ENCODE results near the gene GOLGA8B. TPM values are rescaled to one million over a fixed set of nuclear protein-coding genes. Genes with fewer than 3 reads are reported as not detected.
A peak's percentile ranks its signal among the peaks of the same experiment; 100 is the strongest.
"Not testable (repeated sequence)": the region's sequence is repeated elsewhere in the genome, so short reads cannot be mapped to it uniquely, and the experiment has no call there.

Gene GOLGA8B
- polyA plus RNA-seq, 2 donors: 22.8 to 58.1 TPM

DNA sequence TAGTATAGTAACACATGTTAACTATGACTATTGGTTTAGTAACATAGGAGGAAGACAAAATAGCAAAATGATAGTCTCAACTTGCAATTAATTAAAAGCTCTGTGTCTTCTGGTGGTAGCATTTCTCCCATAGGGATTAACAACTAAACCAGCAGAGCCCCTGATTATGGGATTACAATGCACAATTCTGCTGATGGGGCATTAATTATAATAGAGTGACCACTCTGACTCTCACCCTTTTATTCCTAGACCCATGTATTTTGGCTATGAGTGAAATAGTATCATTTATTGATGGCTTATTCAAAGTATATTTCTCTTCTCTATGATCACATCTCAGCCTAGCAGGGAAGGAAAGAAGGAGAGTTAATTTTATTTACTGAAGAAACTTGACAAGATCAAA, 17.5 kb upstream of the GOLGA8B start:
- no peaks in the 10 kb centered on the region for H3K4me1 ChIP-seq (ENCODE audit: control insufficient read depth in 2 of 2, insufficient read depth in 2 of 2, low read length in 1 of 2)
- no peak overlapping the region for H3K4me3 ChIP-seq (ENCODE audit: low read depth in 1 of 2, low read length in 2 of 2)
- no peak overlapping the region for H3K27ac ChIP-seq (ENCODE audit: low read depth in 2 of 2, low read length in 1 of 2)
- H3K36me3 ChIP-seq (ENCODE audit: control insufficient read depth in 2 of 2, insufficient read depth in 2 of 2, low read length in 1 of 2): no peaks in the 10 kb centered on the region
- no peaks in the 10 kb centered on the region for H3K27me3 ChIP-seq (ENCODE audit: control insufficient read depth in 1 of 2, insufficient read depth in 2 of 2, low read length in 2 of 2)
- peaks cover 0 to 3% of the 10 kb centered on the region in 2 donors for H3K9me3 ChIP-seq (ENCODE audit: control insufficient read depth in 2 of 2, insufficient read depth in 1 of 2, low read depth in 1 of 2, low read length in 1 of 2)

DNA sequence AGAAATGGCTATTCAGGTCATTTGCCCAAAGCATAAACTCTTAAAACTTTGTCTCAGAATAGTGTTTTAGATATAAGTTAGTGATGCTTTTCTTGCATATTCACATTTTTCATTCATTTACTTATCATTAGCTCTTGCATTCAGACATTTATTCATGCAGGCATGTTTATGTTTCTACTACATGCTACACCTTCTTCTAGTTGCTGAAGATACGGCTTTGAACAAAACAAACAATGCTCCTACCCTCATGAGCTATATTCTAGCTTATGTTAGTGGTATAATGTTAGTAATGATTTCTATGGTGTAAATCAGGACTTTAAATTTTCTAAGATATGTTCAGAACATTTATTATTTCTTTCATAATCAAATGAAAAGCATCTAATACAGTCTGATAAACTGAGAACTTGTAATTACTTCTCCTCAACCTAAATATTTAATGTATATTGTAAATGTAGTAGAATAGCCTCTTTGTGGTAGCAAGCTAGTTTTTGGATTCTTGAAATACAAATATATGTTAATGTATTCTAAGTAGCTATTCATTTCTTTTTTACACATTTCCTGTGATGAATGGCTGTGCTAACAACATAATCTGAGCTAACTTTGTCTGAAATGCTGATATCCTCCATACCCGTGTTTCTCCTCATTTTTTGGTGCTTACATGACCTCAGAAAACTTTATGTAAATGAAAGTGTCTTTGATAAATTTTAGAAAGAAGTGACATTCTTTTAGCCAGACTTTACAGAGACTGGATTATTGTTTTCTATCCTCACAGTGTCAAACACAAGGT, 15.5 kb upstream of the GOLGA8B start:
- Histone ChIP-seq H3K27me3 (ENCODE audit: control insufficient read depth in 1 of 2, insufficient read depth in 2 of 2, low read length in 2 of 2) (no peaks in the 10 kb centered on the region), H3K4me1 (ENCODE audit: control insufficient read depth in 2 of 2, insufficient read depth in 2 of 2, low read length in 1 of 2) (no peaks in the 10 kb centered on the region), H3K9me3 (ENCODE audit: control insufficient read depth in 2 of 2, insufficient read depth in 1 of 2, low read depth in 1 of 2, low read length in 1 of 2) (peaks cover 0 to 3% of the 10 kb centered on the region in 2 donors), H3K4me3 (ENCODE audit: low read depth in 1 of 2, low read length in 2 of 2) (no peak overlapping the region), H3K36me3 (ENCODE audit: control insufficient read depth in 2 of 2, insufficient read depth in 2 of 2, low read length in 1 of 2) (no peaks in the 10 kb centered on the region), H3K27ac (ENCODE audit: low read depth in 2 of 2, low read length in 1 of 2) (no peak overlapping the region)
- WGBS, 2 donors: 63 to 68% methylated on average over 2 of the region's 2 CpGs

- Histone ChIP-seq H3K4me1 (ENCODE audit: control insufficient read depth in 2 of 2, insufficient read depth in 2 of 2, low read length in 1 of 2) (no peaks in the 10 kb centered on the region), H3K4me3 (ENCODE audit: low read depth in 1 of 2, low read length in 2 of 2) (no peak overlapping the region), H3K27me3 (ENCODE audit: control insufficient read depth in 1 of 2, insufficient read depth in 2 of 2, low read length in 2 of 2) (no peaks in the 10 kb centered on the region), H3K36me3 (ENCODE audit: control insufficient read depth in 2 of 2, insufficient read depth in 2 of 2, low read length in 1 of 2) (no peaks in the 10 kb centered on the region), H3K27ac (ENCODE audit: low read depth in 2 of 2, low read length in 1 of 2) (no peak overlapping the region), H3K9me3 (ENCODE audit: control insufficient read depth in 2 of 2, insufficient read depth in 1 of 2, low read depth in 1 of 2, low read length in 1 of 2) (no peaks in the 10 kb centered on the region)
Observed at GRCh38 chr15:34597316-34597715, 13.9 kb upstream of the GOLGA8B start.

DNA sequence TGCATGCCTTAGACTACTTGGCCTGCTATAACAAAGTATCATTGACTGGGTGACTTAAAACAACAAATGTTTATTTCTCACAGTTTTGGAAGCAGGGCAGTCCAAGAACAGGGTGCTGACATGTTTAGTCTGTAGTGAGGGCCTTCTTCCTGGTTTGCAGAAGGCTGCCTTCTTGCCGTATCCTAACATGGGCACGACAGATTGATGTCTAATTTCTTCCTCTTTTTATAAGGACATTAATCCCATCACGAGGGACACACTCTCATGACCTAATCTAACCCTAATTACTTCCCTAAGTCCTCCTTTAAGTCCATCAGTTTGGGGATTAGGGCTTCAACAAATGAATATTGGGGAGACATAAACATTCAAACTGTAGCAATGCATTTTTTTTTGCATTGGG, 10.9 kb upstream of the GOLGA8B start:
- no peak overlapping the region for H3K4me3 ChIP-seq (ENCODE audit: low read depth in 1 of 2, low read length in 2 of 2)
- H3K27me3 ChIP-seq (ENCODE audit: control insufficient read depth in 1 of 2, insufficient read depth in 2 of 2, low read length in 2 of 2): no peaks in the 10 kb centered on the region
- no peaks in the 10 kb centered on the region for H3K4me1 ChIP-seq (ENCODE audit: control insufficient read depth in 2 of 2, insufficient read depth in 2 of 2, low read length in 1 of 2)
- H3K9me3 ChIP-seq (ENCODE audit: control insufficient read depth in 2 of 2, insufficient read depth in 1 of 2, low read depth in 1 of 2, low read length in 1 of 2): no peaks in the 10 kb centered on the region
- WGBS, 2 donors: 51 to 59% methylated on average over 3 of the region's 3 CpGs
- H3K36me3 ChIP-seq (ENCODE audit: control insufficient read depth in 2 of 2, insufficient read depth in 2 of 2, low read length in 1 of 2): no peaks in the 10 kb centered on the region
- no peak overlapping the region for H3K27ac ChIP-seq (ENCODE audit: low read depth in 2 of 2, low read length in 1 of 2)

DNA sequence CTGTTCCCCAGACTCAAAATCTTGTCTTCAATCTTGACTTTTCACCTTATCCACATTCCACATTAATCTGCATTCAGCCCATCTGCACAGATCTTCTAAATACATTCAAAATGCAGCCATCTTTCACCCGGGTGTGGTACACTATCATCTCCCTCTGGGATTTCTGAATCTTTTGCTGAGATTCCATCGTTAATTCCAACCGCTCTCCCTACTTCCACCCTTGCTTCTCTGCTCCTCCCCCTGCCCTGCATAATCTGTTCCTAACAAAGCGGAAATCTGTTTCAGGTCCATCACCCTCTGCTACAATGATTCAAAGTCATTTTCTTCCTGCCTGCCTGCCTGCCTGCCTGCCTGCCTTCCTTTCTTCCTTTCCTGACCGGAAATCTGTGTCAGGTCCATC, 7.9 kb upstream of the GOLGA8B start:
- WGBS, 2 donors: 63 to 65% methylated on average over 5 of the region's 5 CpGs
- Histone ChIP-seq H3K27ac (ENCODE audit: low read depth in 2 of 2, low read length in 1 of 2) (no peak overlapping the region), H3K4me3 (ENCODE audit: low read depth in 1 of 2, low read length in 2 of 2) (no peak overlapping the region), H3K9me3 (ENCODE audit: control insufficient read depth in 2 of 2, insufficient read depth in 1 of 2, low read depth in 1 of 2, low read length in 1 of 2) (no peaks in the 10 kb centered on the region), H3K27me3 (ENCODE audit: control insufficient read depth in 1 of 2, insufficient read depth in 2 of 2, low read length in 2 of 2) (no peaks in the 10 kb centered on the region), H3K4me1 (ENCODE audit: control insufficient read depth in 2 of 2, insufficient read depth in 2 of 2, low read length in 1 of 2) (no peaks in the 10 kb centered on the region), H3K36me3 (ENCODE audit: control insufficient read depth in 2 of 2, insufficient read depth in 2 of 2, low read length in 1 of 2) (no peaks in the 10 kb centered on the region)

DNA sequence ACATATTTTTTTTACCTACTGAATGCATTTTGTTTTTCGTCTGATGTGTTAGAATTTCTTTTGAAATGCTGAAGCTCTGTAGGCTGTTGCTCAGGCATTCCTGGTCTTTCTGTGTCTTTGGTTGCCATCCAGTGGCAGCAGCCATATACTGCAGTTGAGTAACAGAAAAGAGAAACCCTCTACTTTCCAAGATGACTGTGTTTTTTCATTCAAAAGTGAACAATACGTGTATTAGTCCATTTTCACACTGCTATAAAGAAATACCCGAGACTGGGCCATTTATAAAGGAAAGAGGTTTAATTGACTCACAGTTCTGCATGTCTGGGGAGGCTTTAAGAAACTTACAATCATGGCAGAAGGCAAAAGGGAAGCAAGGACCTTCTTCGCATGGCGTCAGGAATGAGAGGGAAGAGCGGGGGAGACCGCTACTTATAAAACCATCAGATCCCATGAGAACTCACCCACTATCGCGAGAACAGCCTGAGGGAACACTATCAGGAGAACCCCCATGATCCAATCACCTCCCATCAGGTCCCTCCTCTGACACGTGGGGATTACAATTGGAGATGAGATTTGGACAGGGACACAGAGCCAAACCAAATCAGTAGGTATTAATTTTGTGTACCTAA, 4.7 kb upstream of the GOLGA8B start:
- 11 to 17% methylated on average over 10 of the region's 10 CpGs for WGBS, 2 donors
- H3K36me3 ChIP-seq (ENCODE audit: control insufficient read depth in 2 of 2, insufficient read depth in 2 of 2, low read length in 1 of 2): no peaks in the 10 kb centered on the region
- no peaks in the 10 kb centered on the region for H3K27me3 ChIP-seq (ENCODE audit: control insufficient read depth in 1 of 2, insufficient read depth in 2 of 2, low read length in 2 of 2)
- no peaks in the 10 kb centered on the region for H3K9me3 ChIP-seq (ENCODE audit: control insufficient read depth in 2 of 2, insufficient read depth in 1 of 2, low read depth in 1 of 2, low read length in 1 of 2)
- peaks cover 3 to 4% of the 10 kb centered on the region in 2 donors for H3K4me1 ChIP-seq (ENCODE audit: control insufficient read depth in 2 of 2, insufficient read depth in 2 of 2, low read length in 1 of 2)
- H3K27ac ChIP-seq (ENCODE audit: low read depth in 2 of 2, low read length in 1 of 2): no peak overlapping the region
- peak overlapping the region in 1 of 2 donors; percentile 3 for H3K4me3 ChIP-seq (ENCODE audit: low read depth in 1 of 2, low read length in 2 of 2)

- not testable (repeated sequence) for H3K36me3 ChIP-seq (ENCODE audit: control insufficient read depth in 2 of 2, insufficient read depth in 2 of 2, low read length in 1 of 2); H3K9me3 ChIP-seq (ENCODE audit: control insufficient read depth in 2 of 2, insufficient read depth in 1 of 2, low read depth in 1 of 2, low read length in 1 of 2); H3K4me1 ChIP-seq (ENCODE audit: control insufficient read depth in 2 of 2, insufficient read depth in 2 of 2, low read length in 1 of 2); H3K4me3 ChIP-seq (ENCODE audit: low read depth in 1 of 2, low read length in 2 of 2); H3K27ac ChIP-seq (ENCODE audit: low read depth in 2 of 2, low read length in 1 of 2); H3K27me3 ChIP-seq (ENCODE audit: control insufficient read depth in 1 of 2, insufficient read depth in 2 of 2, low read length in 2 of 2)
- WGBS, 2 donors: 91% methylated on average over 4 of the region's 4 CpGs
Observed at GRCh38 chr15:34585966-34586365, 2.5 kb upstream of the GOLGA8B start.

- Histone ChIP-seq H3K4me1 (ENCODE audit: control insufficient read depth in 2 of 2, insufficient read depth in 2 of 2, low read length in 1 of 2) (peaks cover 5 to 7% of the 10 kb centered on the region in 2 donors), H3K27ac (ENCODE audit: low read depth in 2 of 2, low read length in 1 of 2) (no peak overlapping the region), H3K9me3 (ENCODE audit: control insufficient read depth in 2 of 2, insufficient read depth in 1 of 2, low read depth in 1 of 2, low read length in 1 of 2) (no peaks in the 10 kb centered on the region), H3K36me3 (ENCODE audit: control insufficient read depth in 2 of 2, insufficient read depth in 2 of 2, low read length in 1 of 2) (no peaks in the 10 kb centered on the region), H3K27me3 (ENCODE audit: control insufficient read depth in 1 of 2, insufficient read depth in 2 of 2, low read length in 2 of 2) (no peaks in the 10 kb centered on the region), H3K4me3 (ENCODE audit: low read depth in 1 of 2, low read length in 2 of 2) (no peak overlapping the region)
- WGBS, 2 donors: 60 to 71% methylated on average over 7 of the region's 7 CpGs
Observed at GRCh38 chr15:34584996-34585395, 1.5 kb upstream of the GOLGA8B start.

DNA sequence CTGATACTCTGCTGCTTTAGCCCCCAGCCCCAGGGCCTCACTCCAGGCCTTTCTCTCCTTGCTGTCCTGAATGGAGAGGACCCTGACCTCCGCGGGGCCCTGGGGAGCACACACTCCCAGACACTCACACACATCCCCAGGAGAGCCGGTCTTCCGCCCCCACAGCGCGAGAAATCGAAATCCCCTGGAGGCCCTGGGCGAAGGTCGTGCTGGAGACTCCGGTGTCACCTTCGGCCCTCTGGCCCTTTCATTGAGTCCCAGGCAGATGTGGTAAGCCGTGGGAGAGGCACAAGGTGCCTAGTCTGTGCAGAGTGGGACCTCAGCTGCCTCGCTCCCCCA, 848 bp upstream of the GOLGA8B start:
- 43 to 51% methylated on average over 13 of the region's 13 CpGs for WGBS, 2 donors
- peak overlapping the region in 1 of 2 donors; percentile 68 for H3K4me3 ChIP-seq (ENCODE audit: low read depth in 1 of 2, low read length in 2 of 2)

More for the DNA sequence above, 848 bp upstream of the GOLGA8B start:
- H3K9me3 ChIP-seq (ENCODE audit: control insufficient read depth in 2 of 2, insufficient read depth in 1 of 2, low read depth in 1 of 2, low read length in 1 of 2): no peaks in the 10 kb centered on the region
- H3K27ac ChIP-seq (ENCODE audit: low read depth in 2 of 2, low read length in 1 of 2): no peak overlapping the region
- H3K4me1 ChIP-seq (ENCODE audit: control insufficient read depth in 2 of 2, insufficient read depth in 2 of 2, low read length in 1 of 2): peaks cover 5 to 7% of the 10 kb centered on the region in 2 donors
- no peaks in the 10 kb centered on the region for H3K27me3 ChIP-seq (ENCODE audit: control insufficient read depth in 1 of 2, insufficient read depth in 2 of 2, low read length in 2 of 2)
- no peaks in the 10 kb centered on the region for H3K36me3 ChIP-seq (ENCODE audit: control insufficient read depth in 2 of 2, insufficient read depth in 2 of 2, low read length in 1 of 2)

All from esophagus (tissue), 2 donors.